ENCODE data around the gene IL7R. TPM values are rescaled to one million over a fixed set of nuclear protein-coding genes. Genes with fewer than 3 reads are reported as not detected.

Gene IL7R
- total and polyA plus RNA-seq, 2 of the 4 experiments (the other 2 are of a cell fraction): 40.7 to 71.7 TPM

- no peak overlapping the region for H4K5ac ChIP-seq (ENCODE audit: low read depth, low read length)
- no peak overlapping the region for H4K91ac ChIP-seq (ENCODE audit: insufficient read depth, low read depth, low read length)
- ChIA-PET CTCF (no interaction called here), POLR2A (ENCODE audit: unreplicated experiment) (no interaction called here)
- H2BK5ac ChIP-seq (ENCODE audit: low read depth, low read length, poor library complexity, severe bottlenecking): no peak overlapping the region
- no peak overlapping the region for H3K4ac ChIP-seq (ENCODE audit: low read depth, low read length)
- dilution Hi-C loops (cut with HindIII; ENCODE audit: low sequenced_read_pairs, unreplicated experiment): no loop called here
- H4K20me1 ChIP-seq (ENCODE audit: insufficient read depth, low read length): no peaks in the 10 kb centered on the region
- no peak overlapping the region for H3K9ac ChIP-seq (ENCODE audit: low read depth, low read length)
- H3K23ac ChIP-seq (ENCODE audit: low read depth, low read length): no peak overlapping the region
- no peak overlapping the region for H3K18ac ChIP-seq (ENCODE audit: low read depth, low read length)
- TF ChIP-seq CEBPB (IDR thresholded peaks at IDR 0.05; ENCODE audit: low read depth, low read length) (no peak), ELK1 (IDR thresholded peaks at IDR 0.05; ENCODE audit: borderline replicate concordance, low read depth, low read length) (no peak), MXI1 (IDR thresholded peaks at IDR 0.05; ENCODE audit: borderline replicate concordance, low read depth, low read length) (no peak), RCOR1 (IDR thresholded peaks at IDR 0.05; ENCODE audit: insufficient replicate concordance, low read length) (no peak), CTCF (conservative IDR thresholded peaks at IDR 0.05; ENCODE audit: low read depth, low read length) (no peak), MAFK (IDR thresholded peaks at IDR 0.05; ENCODE audit: low read depth, low read length) (no peak), POLR2A (IDR thresholded peaks at IDR 0.05; ENCODE audit: low read depth, low read length) (no peak), RFX5 (IDR thresholded peaks at IDR 0.05; ENCODE audit: low read depth, low read length) (no peak), USF2 (IDR thresholded peaks at IDR 0.05; ENCODE audit: low read depth, low read length) (no peak), SMC3 (IDR thresholded peaks at IDR 0.05; ENCODE audit: low read depth, low read length) (no peak), RAD21 (IDR thresholded peaks at IDR 0.05; ENCODE audit: low read length) (no peak)
- no peak overlapping the region; the same call in 1 of the 2 replicates for H2BK120ac ChIP-seq (ENCODE audit: low read depth, low read length)
- intact Hi-C loops (cut with micrococcal nuclease): no loop called here
- H2AK9ac ChIP-seq (replicated peaks; ENCODE audit: low read depth, low read length, poor library complexity): no peak overlapping the region
- no peak overlapping the region for H2AFZ ChIP-seq (replicated peaks; ENCODE audit: low read length, poor library complexity)
- no peaks in the 10 kb centered on the region for H3K9me3 ChIP-seq (ENCODE audit: control insufficient read depth, insufficient read depth, low read length)
- no peak for DNase-seq
- no peak overlapping the region for H3K56ac ChIP-seq (ENCODE audit: extremely low read depth, insufficient read depth, low read length)
- H2BK15ac ChIP-seq (ENCODE audit: low read depth, low read length): no peak overlapping the region
- H3K79me1 ChIP-seq (ENCODE audit: low read depth in 1 of 2, low read length in 2 of 2): no peaks in the 10 kb centered on the region
- H2BK20ac ChIP-seq (ENCODE audit: low read depth, low read length): no peak overlapping the region
- no peaks in the 10 kb centered on the region for H3K9me1 ChIP-seq (ENCODE audit: insufficient read depth, low read length)
- H3K27ac ChIP-seq (ENCODE audit: insufficient read depth, low read length): no peak overlapping the region
- in situ Hi-C loops (cut with MboI; ENCODE audit: low sequenced_read_pairs): no loop called here
- WGBS, 2 experiments (ENCODE audit: extremely low coverage in 2 of 2, insufficient read length in 1 of 2): 80% methylated on average over 1 of the region's 3 CpGs; no CpG with 5 or more reads in 1 of the 2 experiments
- peaks cover 3% of the 10 kb centered on the region for H3K4me1 ChIP-seq (ENCODE audit: control insufficient read depth, insufficient read depth, low read length)
- H3K4me2 ChIP-seq (ENCODE audit: low read depth, low read length): no peak overlapping the region
- H3K4me3 ChIP-seq (ENCODE audit: insufficient read depth, low read depth, low read length): no peak overlapping the region
- no TSS peak for BruUV-seq (replicated peaks)
- no peaks in the 10 kb centered on the region for H3K36me3 ChIP-seq (ENCODE audit: control insufficient read depth, insufficient read depth, low read length)
- H3K14ac ChIP-seq (replicated peaks; ENCODE audit: low read depth, low read length): no peak overlapping the region
- H2AK5ac ChIP-seq (ENCODE audit: low read depth, low read length): no peak overlapping the region
- H3K27me3 ChIP-seq (ENCODE audit: control insufficient read depth, insufficient read depth, low read length): no peaks in the 10 kb centered on the region
- H4K8ac ChIP-seq (ENCODE audit: low read depth in 2 of 2, low read length in 2 of 2): no peak overlapping the region
- no peak for ATAC-seq (ENCODE audit: low read depth)
Observed at GRCh38 chr5:35900972-35901695, 44.4 kb downstream of the IL7R start.
